Fibroblast of skin of scalp (primary cell): ENCODE measurements around the gene SIDT1.
"Not testable (repeated sequence)": the region's sequence is repeated elsewhere in the genome, so short reads cannot be mapped to it uniquely, and the experiment has no call there.

Experiments
- DNase-seq: peaks from one replicate; pipeline ENCODE4 v3.0.0-alpha.2; 2013

SIDT1 gene

DNA sequence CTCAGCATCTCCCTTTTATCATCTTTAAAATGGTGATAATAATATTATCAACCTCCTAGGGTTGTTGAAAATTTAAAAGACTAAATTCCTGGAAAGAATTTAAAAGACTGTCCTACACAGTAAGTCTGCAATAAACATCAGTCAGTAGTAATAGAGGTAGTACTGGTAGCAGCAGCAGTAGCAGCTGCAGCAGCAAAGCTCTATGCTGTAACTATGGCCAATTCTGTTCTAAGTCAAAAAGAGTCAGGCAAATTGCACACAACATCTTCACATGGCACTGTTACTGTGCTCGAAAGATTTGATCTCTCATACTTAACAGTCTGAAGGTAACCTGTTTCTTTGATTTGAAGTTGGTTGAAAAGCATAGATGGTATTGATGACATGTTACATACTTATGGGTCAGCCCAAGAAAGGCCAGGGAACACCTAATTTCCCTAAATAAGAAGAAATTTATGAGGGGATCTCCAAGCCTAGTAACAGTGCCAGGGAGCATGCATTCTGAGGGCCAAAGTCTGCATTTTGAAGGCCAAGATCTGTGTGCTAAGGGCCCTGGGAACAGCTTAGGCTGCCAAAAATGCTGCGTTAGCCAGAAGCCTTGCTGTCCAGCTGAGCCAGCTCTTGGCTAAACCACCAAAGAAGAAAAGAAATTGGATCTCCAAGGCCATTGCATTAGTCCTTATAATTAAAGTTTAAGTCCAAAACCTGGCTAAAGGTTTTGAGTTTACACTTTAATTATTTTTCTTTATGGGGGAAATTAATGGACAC lies 68.2 kb downstream of the SIDT1 start:
- DNase-seq: no peak

GRCh38 chr3:113601240-113601639 lies 68.9 kb downstream of the SIDT1 start:
- no peak for DNase-seq

DNA sequence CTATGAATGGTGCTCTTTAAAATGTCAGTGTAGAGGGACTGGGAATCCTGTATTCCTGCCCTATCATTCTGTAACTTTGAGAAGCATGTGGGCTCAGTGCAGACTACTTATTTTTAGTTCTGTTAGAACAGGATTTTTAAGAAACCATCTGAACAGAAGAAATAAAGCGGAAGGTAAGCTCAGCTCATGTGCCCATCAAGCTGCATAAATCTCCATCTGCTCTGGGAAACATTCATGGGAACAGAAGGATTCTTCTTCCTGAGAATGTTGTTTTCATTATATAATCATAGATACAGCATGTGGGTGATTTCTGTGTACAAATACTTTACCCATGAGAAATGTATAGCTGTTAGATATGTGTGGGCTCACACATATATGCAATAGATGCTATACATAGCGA lies 69.9 kb downstream of the SIDT1 start:
- no peak for DNase-seq

- no peak for DNase-seq
These were observed 70.5 kb downstream of the SIDT1 start for GRCh38 chr3:113602836-113603235.

- no peak for DNase-seq
These were observed 74.3 kb downstream of the SIDT1 start for GRCh38 chr3:113606539-113607218.

GRCh38 chr3:113607219-113607596 lies 74.9 kb downstream of the SIDT1 start:
- DNase-seq: no peak

DNA sequence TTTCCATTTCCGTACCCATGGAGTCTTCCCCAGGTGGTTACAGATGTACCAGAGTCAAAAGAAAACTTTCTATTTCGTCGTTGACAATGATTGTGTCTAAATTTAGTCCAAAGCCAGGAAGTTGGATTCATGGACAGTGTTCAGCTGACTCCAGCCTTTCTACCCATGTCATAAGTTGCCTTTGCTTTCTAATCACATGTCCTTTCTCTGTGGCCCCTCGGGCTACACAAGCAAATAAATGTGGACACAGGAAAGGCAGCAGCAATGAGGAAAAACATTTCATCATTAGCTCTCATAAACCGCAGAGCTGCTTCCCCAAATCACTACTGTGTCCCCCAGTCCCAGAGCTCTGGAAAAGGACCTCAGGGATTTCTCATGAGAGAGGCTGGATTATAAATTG lies 82.0 kb downstream of the SIDT1 start:
- DNase-seq: no peak

- DNase-seq: peak; percentile 9
These were observed 83.6 kb downstream of the SIDT1 start for GRCh38 chr3:113615976-113616375.

DNA sequence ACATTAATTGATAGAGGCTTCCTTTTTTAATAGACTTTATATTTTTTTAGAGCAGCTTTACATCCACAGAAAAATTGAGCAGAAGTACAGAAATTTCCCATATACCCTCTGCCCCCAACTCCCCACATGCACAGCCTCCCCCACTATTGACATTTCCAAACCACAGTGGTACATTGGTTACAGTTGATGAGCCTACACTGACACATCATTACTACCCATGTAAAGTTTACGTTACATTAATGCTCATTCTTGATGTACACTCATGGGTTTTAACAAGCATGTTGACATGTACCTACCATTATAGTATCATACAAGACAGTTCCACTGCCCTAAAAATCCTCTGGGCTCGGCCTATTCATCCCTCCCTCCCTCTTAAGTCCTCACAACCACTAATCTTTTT lies 85.4 kb downstream of the SIDT1 start:
- no peak for DNase-seq

GRCh38 chr3:113620091-113620490 lies 87.7 kb downstream of the SIDT1 start:
- DNase-seq: no peak

DNA sequence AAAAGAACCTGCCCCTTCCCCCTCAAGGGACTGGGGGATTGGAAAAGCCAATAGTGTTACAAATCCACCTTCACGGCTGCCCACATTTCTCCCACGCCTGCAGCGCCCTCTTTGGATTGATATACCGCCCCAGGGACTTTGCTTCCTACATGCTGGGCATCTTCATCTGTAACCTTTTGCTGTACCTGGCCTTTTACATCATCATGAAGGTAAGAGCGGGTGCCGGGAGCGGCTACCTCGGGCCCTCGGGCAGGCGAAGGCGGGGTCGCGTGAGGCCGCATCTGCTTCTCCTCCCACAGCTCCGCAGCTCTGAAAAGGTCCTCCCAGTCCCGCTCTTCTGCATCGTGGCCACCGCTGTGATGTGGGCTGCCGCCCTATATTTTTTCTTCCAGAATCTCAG lies 91.0 kb downstream of the SIDT1 start:
- DNase-seq: no peak

DNA sequence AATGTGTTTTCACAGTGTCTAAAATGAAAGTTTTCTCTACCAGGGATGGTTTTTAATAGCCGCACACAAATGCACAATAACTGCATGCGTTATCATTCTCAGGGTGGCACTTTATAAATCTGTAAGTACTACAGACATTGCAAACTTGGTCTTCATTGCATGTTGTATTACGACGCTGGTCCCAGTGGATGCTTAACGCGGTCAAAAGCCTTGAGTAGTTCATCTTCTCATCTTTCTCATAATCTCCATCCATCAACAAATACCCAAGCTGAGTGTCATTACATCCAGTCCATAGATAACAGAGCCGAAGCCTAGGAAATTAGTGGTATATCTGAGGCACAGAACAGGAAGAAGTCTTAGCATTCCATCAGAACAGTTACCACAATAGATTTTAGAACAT lies 91.5 kb downstream of the SIDT1 start:
- no peak for DNase-seq

DNA sequence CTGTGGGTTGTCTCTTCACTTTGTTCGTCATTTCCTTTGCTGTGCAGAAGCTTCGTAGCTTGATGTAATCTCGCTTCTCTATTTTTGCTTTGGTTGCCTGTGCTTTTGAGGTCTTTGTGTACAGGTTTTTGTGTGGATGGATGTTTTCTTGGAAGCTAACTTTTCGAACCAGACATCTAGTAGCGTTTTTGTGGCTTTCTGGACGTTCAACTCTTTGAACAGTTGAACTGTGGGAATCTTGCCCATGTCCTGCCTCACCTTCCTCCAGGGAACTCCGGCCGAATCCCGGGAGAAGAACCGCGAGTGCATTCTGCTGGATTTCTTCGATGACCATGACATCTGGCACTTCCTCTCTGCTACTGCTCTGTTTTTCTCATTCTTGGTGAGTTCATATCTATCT lies 93.5 kb downstream of the SIDT1 start:
- DNase-seq: no peak

DNA sequence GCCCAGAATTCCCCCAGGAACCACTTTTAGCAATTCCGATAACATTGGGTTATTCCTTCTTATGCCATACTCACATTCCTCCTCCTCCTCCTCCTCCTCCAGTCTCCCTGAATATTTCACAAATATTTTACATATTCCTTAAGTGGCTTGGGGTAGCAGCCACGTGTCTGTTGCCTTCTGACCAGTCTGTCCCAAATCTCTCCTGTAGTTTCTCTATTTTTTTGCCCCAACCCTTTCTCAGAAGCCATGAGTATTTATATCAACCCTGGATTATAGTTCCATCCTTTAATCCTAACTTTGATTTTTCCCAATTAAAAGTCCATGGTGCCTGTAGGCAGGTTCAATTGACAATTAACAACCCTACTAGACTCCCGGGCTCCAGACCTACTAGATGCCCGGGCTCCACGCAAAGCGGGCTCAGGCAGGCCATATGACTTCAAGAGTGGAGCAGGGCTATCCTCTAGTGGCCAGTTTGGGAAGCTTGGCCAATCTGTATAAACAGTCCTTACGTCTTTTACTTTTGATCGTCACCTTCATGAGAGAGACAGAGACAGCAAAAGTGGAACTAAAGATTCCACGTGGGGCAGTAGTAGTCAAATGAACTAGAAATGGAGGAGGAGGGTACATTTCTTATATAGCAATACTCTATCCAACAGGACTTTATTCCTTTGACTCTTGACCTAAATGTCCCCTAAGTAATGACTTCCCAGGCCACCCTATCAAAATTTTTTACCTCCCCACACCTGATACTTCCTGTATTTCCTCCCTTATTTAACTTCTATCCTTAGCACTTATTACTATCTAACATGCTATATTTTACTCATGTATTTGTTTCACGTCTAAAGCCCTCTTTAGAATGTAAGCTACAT lies 94.4 kb downstream of the SIDT1 start:
- DNase-seq: peak; percentile 56

GRCh38 chr3:113628316-113628715 lies 96.0 kb downstream of the SIDT1 start:
- DNase-seq: no peak

GRCh38 chr3:113628788-113629187 lies 96.4 kb downstream of the SIDT1 start:
- DNase-seq: no peak

GRCh38 chr3:113629584-113630421 lies 97.4 kb downstream of the SIDT1 start:
- DNase-seq: no peak

DNA sequence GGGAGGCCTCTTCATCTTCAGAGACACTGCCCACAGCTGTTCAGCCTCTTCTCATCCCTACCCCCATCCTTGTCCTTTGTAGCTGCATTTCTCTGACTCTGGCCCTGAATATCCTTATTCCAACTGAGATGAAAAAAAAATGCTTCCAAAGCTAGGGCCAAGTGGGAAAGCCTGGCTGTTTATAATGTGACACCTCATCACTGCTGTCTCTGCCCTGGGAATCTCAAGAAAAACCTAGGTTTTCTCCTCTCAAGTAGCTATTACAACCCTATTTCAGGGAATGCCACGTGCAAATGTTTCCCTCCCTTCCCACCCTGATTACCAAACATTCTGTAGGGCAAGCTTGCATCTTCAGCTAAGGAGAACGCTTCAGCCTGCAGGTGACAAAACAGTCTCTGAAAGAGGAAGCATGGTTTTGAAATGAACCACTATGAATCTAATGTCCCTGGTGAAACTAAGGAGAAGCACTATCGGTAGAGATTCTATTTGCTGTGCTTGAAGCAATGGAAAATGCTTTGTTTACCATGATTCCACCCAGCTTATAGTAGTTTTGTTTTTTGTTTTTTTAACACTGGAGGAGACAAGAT lies 98.7 kb downstream of the SIDT1 start:
- DNase-seq: no peak

- no peak for DNase-seq
These were observed 99.2 kb downstream of the SIDT1 start for GRCh38 chr3:113631573-113631972.

- DNase-seq: no peak
These were observed 102.6 kb downstream of the SIDT1 start for GRCh38 chr3:113634782-113635474.

- not testable (repeated sequence) for DNase-seq
These were observed 103.7 kb downstream of the SIDT1 start for GRCh38 chr3:113636034-113636433.
